Endothelial cell of umbilical vein (primary cell): ENCODE data around the gene RYR2. TPM values are rescaled to one million over a fixed set of nuclear protein-coding genes. Genes with fewer than 3 reads are reported as not detected.

Source experiments
- BruUV-seq: library from RNA; stranded (reverse); fragments of 400-500 nt; replicated peaks from 2 replicates; lab custom pipeline; 2021; lab: Mats Ljungman, UMichigan
- CTCF ChIA-PET: fragments of 300-600, 350-600 bp; sonication (Branson Sonifier 250); formaldehyde crosslinking; loops from one replicate; lab custom pipeline; 2021; ENCODE audit warnings: antibody characterized with exemption, inconsistent platforms; lab: Charles Lee
- POLR2A ChIA-PET: fragments of 300-600, 350-600 bp; sonication (Branson Sonifier 250); formaldehyde crosslinking; loops from one replicate; lab custom pipeline; 2021; ENCODE audit warnings: antibody characterized with exemption, inconsistent platforms; lab: Charles Lee
- DNase-seq: peaks from one replicate; pipeline ENCODE4 v3.0.0-alpha.2; 2011; ENCODE audit warnings: low read depth, low spot score
- FAIRE-seq: peaks from 2 replicates; lab custom pipeline; 2011; peaks lifted over from hg19 to GRCh38; lab: Jason Lieb, UNC
- H2AFZ ChIP-seq: 2 replicates; pipeline ENCODE4 v1.6.0; 2012; ENCODE audit warnings: low read depth, low read length, control low read depth, inconsistent platforms
- H3K27ac ChIP-seq: 2 replicates; pipeline ENCODE4 v1.5.1; 2011; ENCODE audit warnings: low read depth, mild to moderate bottlenecking, control low read depth, low read length, moderate library complexity; ENCODE audit not compliant: insufficient read depth
- H3K27me3 ChIP-seq, 2 experiments: 2 replicates each; pipeline versions ENCODE4 v1.6.0 to v1.6.1; 2011; ENCODE audit warnings: low read length in 2 of 2, mixed read lengths in 1 of 2; ENCODE audit not compliant: control insufficient read depth in 2 of 2, insufficient read depth in 2 of 2
- H3K36me3 ChIP-seq, 2 experiments: 2 replicates in 1 of 2; 3 replicates in 1 of 2; pipeline ENCODE4 v1.5.1; 2011; ENCODE audit warnings: low read length in 2 of 2, mild to moderate bottlenecking in 1 of 2, moderate library complexity in 1 of 2; ENCODE audit not compliant: control insufficient read depth in 2 of 2, insufficient read depth in 2 of 2; ENCODE audit errors: extremely low read depth in 1 of 2
- H3K4me1 ChIP-seq: 3 replicates; pipeline ENCODE4 v1.5.1; 2011; ENCODE audit warnings: mild to moderate bottlenecking, low read length; ENCODE audit not compliant: control insufficient read depth, insufficient read depth; ENCODE audit errors: extremely low read depth
- H3K4me2 ChIP-seq: 2 replicates; pipeline ENCODE4 v1.6.1; 2011; ENCODE audit warnings: low read length, control low read depth, mixed read lengths; ENCODE audit not compliant: insufficient read depth
- H3K4me3 ChIP-seq, 3 experiments: fragments of 200-600 bp in 1 of 3; sonication (generic), shearing (Covaris generic) in 1 of 3; replicated peaks in 1 of 3; 2 replicates each; pipeline ENCODE4 v1.5.1; 2011 to 2016; ENCODE audit warnings: control low read depth in 3 of 3, low read length in 3 of 3, mild to moderate bottlenecking in 2 of 3, inconsistent platforms in 1 of 3, low read depth in 1 of 3, moderate library complexity in 1 of 3; ENCODE audit not compliant: insufficient read depth in 1 of 3
- H3K79me2 ChIP-seq: 2 replicates; pipeline ENCODE4 v1.6.0; 2012; ENCODE audit warnings: low read length, inconsistent platforms; ENCODE audit not compliant: control insufficient read depth, insufficient read depth
- H3K9ac ChIP-seq: replicated peaks from 2 replicates; pipeline ENCODE3; 2011; ENCODE audit warnings: low read length, control low read depth; ENCODE audit not compliant: insufficient read depth; ENCODE audit errors: extremely low read depth
- H3K9me1 ChIP-seq: replicated peaks from 3 replicates; pipeline ENCODE4 v1.6.0; 2011; ENCODE audit warnings: mild to moderate bottlenecking, low read length; ENCODE audit not compliant: control insufficient read depth, insufficient read depth; ENCODE audit errors: extremely low read depth
- H3K9me3 ChIP-seq: replicated peaks from 2 replicates; pipeline ENCODE4 v1.5.1; 2012; ENCODE audit warnings: low read length, inconsistent platforms; ENCODE audit not compliant: control insufficient read depth, insufficient read depth
- H4K20me1 ChIP-seq: replicated peaks from 2 replicates; pipeline ENCODE3; 2011; ENCODE audit warnings: mild to moderate bottlenecking, low read length; ENCODE audit not compliant: control insufficient read depth, insufficient read depth; ENCODE audit errors: extremely low read depth
- EZH2 ChIP-seq: IDR thresholded peaks from 2 replicates; pipeline ENCODE4 v1.6.1; 2012; ENCODE audit warnings: borderline replicate concordance, low read depth, mild to moderate bottlenecking, moderate library complexity, low read length, inconsistent platforms; ENCODE audit not compliant: severe bottlenecking
- FOS ChIP-seq: IDR thresholded peaks from 2 replicates; pipeline ENCODE4 v1.6.1; 2011; ENCODE audit warnings: mild to moderate bottlenecking, low read length, moderate library complexity, borderline replicate concordance; ENCODE audit not compliant: insufficient read depth
- GATA2 ChIP-seq: IDR thresholded peaks from 2 replicates; pipeline ENCODE4 v1.7.0; 2011; ENCODE audit warnings: low read depth, mild to moderate bottlenecking, moderate library complexity, mixed read lengths, low read length; ENCODE audit not compliant: insufficient read length, insufficient read depth
- JUN ChIP-seq: IDR thresholded peaks from 2 replicates; pipeline ENCODE4 v1.6.1; 2011; ENCODE audit warnings: borderline replicate concordance, low read depth; ENCODE audit not compliant: insufficient read length, insufficient read depth
- MAX ChIP-seq: IDR thresholded peaks from 2 replicates; pipeline ENCODE4 v1.6.1; 2011; ENCODE audit not compliant: insufficient read depth, insufficient read length
- MYC ChIP-seq: IDR thresholded peaks from one replicate; pipeline ENCODE4 v1.6.1; 2011; ENCODE audit warnings: mild to moderate bottlenecking, low read depth, low read length
- POLR2A ChIP-seq: IDR thresholded peaks from 2 replicates; pipeline ENCODE4 v1.6.1; 2012; ENCODE audit warnings: low read depth, mild to moderate bottlenecking, control low read depth, low read length
- POLR2AphosphoS5 ChIP-seq: IDR thresholded peaks from 2 replicates; pipeline ENCODE4 v1.6.1; 2012; ENCODE audit warnings: low read depth, mild to moderate bottlenecking, control low read depth, low read length, moderate library complexity; ENCODE audit not compliant: insufficient read depth
- dilution Hi-C: fragments of 300-500 bp; cut with MboI; formaldehyde crosslinking; loops from one replicate; pipeline ENCODE4 v1.15.0; 2019; ENCODE audit warnings: low sequenced_read_pairs; ENCODE audit not compliant: extremely low pct_ligation_motif_present
- intact Hi-C: fragments of 100-400 bp; cut with micrococcal nuclease; formaldehyde crosslinking; loops from one replicate; pipeline ENCODE4 v1.10.0; 2022
- polyA plus RNA-seq, 4 experiments: library from polyadenylated mRNA; depleted of rRNA in 3 of 4; stranded (reverse) in 3 of 4; unstranded in 1 of 4; fragments of >200 nt; gene quantifications; 2 replicates each; pipeline versions ENCODE4 v1.2.1 to v1.2.3, GENCODE V29; 2011 to 2012; ENCODE audit warnings: missing spikeins in 1 of 4
- total RNA-seq: library from RNA; stranded (reverse); gene quantifications from 2 replicates; pipeline ENCODE4 v1.2.3, GENCODE V29; 2021
- TF ChIP-seq, protein P1 (sequence below), 2 donors: IDR thresholded peaks; 1 replicate in 1 of 2; 2 replicates in 1 of 2; pipeline ENCODE4 v1.5.1; 2011; ENCODE audit warnings: low read length in 2 of 2, mild to moderate bottlenecking in 2 of 2, moderate library complexity in 2 of 2, control low read depth in 1 of 2, inconsistent platforms in 1 of 2, low read depth in 1 of 2; ENCODE audit not compliant: insufficient read depth in 1 of 2; ENCODE audit errors: extremely low read depth in 1 of 2

Gene RYR2
- total and polyA plus RNA-seq, 2 donors (not counting 3 experiments of a cell fraction or from before 2014, with no cell fraction given) = not detected

- Histone ChIP-seq H3K4me2 (no peak overlapping the region), H3K9me1 (no peaks in the 10 kb centered on the region), H3K9ac (no peak overlapping the region), H3K36me3 (no peaks in the 10 kb centered on the region), H3K4me3 (no peak overlapping the region), H4K20me1 (no peaks in the 10 kb centered on the region), H3K4me1 (no peaks in the 10 kb centered on the region), H3K27me3 (no peaks in the 10 kb centered on the region), H3K79me2 (no peaks in the 10 kb centered on the region), H3K9me3 (peaks cover 10% of the 10 kb centered on the region), H3K27ac (no peak overlapping the region), H2AFZ (no peak overlapping the region)
- TF ChIP-seq MAX = no peak
- TF ChIP-seq POLR2A = no peak
- TF ChIP-seq, protein P1, sequence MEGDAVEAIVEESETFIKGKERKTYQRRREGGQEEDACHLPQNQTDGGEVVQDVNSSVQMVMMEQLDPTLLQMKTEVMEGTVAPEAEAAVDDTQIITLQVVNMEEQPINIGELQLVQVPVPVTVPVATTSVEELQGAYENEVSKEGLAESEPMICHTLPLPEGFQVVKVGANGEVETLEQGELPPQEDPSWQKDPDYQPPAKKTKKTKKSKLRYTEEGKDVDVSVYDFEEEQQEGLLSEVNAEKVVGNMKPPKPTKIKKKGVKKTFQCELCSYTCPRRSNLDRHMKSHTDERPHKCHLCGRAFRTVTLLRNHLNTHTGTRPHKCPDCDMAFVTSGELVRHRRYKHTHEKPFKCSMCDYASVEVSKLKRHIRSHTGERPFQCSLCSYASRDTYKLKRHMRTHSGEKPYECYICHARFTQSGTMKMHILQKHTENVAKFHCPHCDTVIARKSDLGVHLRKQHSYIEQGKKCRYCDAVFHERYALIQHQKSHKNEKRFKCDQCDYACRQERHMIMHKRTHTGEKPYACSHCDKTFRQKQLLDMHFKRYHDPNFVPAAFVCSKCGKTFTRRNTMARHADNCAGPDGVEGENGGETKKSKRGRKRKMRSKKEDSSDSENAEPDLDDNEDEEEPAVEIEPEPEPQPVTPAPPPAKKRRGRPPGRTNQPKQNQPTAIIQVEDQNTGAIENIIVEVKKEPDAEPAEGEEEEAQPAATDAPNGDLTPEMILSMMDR (IDR thresholded peaks at IDR 0.05; ENCODE audit: extremely low read depth in 1 of 2, insufficient read depth in 1 of 2, low read depth in 1 of 2, low read length in 2 of 2) = no peak
- TF ChIP-seq POLR2AphosphoS5 = no peak
- no peak for TF ChIP-seq FOS
- FAIRE-seq = no peak
- no peak for DNase-seq
- dilution Hi-C loops = no loop called here
- BruUV-seq = no TSS peak
- POLR2A ChIA-PET = no interaction called here
- intact Hi-C loops = no loop called here
- CTCF ChIA-PET = no interaction called here
These were observed 10.0 kb upstream of the RYR2 start for GRCh38 chr1:237032029-237032428.

DNA sequence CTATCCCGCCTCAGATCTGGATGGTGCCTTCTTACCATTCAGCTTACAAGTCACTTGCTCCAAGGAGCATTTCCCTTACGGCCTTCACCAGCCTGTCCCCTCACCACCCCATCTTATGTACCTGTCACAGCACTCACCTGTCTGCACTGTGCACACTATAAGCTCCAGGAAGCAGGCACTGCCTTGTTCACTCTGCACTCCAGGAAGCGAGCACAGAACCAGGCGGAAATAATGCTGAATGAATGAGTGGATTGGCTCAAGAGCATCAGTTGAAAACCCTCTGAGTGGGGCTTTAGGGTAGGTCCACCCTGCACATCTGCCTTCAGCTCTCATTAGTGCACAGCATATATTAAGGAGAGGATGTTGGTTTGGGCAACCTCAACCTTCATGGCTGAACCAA is 8.9 kb upstream of the RYR2 start:
- intact Hi-C loops = no loop called here
- FAIRE-seq = no peak

More for the DNA sequence above, 8.9 kb upstream of the RYR2 start:
- ChIA-PET POLR2A (no interaction called here), CTCF (no interaction called here)
- Histone ChIP-seq H3K9me3 (peaks cover 10% of the 10 kb centered on the region), H3K4me2 (no peak overlapping the region), H3K9ac (no peak overlapping the region), H3K36me3 (no peaks in the 10 kb centered on the region), H4K20me1 (no peaks in the 10 kb centered on the region), H2AFZ (no peak overlapping the region), H3K27me3 (no peaks in the 10 kb centered on the region), H3K4me1 (no peaks in the 10 kb centered on the region), H3K79me2 (no peaks in the 10 kb centered on the region), H3K9me1 (no peaks in the 10 kb centered on the region), H3K4me3 (no peak overlapping the region), H3K27ac (no peak overlapping the region)
- dilution Hi-C loops = no loop called here
- no peak for DNase-seq
- no peak for TF ChIP-seq POLR2AphosphoS5
- TF ChIP-seq, protein P1 (IDR thresholded peaks at IDR 0.05; ENCODE audit: extremely low read depth in 1 of 2, insufficient read depth in 1 of 2, low read depth in 1 of 2, low read length in 2 of 2) = no peak
- no peak for TF ChIP-seq JUN
- no peak for TF ChIP-seq POLR2A
- TF ChIP-seq GATA2 = no peak
- TF ChIP-seq MYC = no peak
- TF ChIP-seq MAX = no peak
- no peak for TF ChIP-seq EZH2
- TF ChIP-seq FOS = no peak
- BruUV-seq = no TSS peak
